ENCODE data around the gene CBL.
A peak's percentile ranks its signal among the peaks of the same experiment; 100 is the strongest.

The CBL gene

DNA sequence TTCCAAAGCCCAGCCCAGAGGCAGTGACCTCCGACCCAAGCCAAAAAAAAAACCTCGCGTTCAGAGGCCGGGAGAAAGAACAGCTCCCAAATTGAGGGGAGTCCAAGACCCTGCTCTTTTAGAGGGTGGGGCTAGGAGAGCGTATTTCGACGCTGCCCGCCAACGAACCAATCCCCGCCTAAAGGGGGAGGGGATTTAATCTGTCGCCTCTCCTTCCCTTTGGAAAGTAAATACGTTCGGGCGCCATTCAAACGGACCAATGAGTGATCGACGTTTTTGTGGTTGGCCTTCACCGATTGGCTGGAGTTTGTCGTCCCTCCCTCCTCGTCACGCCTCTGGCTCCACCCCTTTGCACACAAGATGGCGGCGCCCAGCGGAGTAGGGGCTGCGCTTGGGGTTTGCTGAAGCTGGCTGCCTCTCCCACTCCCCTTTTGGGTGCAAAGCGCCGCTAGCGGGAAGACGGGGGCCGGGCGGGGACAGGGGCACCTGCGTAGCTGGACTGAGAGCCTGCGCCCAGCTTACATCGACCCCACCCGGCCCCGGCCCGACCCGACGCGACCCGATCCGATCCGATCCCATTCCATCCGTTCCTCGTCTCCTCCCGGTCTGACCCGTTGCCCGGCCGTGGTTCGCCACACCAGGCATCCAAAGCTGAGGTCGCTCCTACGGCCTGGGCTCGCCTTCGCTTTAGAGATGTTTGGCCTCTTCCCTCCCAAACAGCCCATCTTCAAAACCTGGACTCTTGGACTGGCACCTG, 128.2 kb downstream of the CBL start, which contains the start of gene RNF26:
Gene RNF26, plus strand, starts transcription at position 354 of the 757 bp plus-strand sequence. CDS start 596 bp downstream, outside the sequence.
- peak; percentile 88 for DNase-seq (ENCODE audit: low read depth)

DNA sequence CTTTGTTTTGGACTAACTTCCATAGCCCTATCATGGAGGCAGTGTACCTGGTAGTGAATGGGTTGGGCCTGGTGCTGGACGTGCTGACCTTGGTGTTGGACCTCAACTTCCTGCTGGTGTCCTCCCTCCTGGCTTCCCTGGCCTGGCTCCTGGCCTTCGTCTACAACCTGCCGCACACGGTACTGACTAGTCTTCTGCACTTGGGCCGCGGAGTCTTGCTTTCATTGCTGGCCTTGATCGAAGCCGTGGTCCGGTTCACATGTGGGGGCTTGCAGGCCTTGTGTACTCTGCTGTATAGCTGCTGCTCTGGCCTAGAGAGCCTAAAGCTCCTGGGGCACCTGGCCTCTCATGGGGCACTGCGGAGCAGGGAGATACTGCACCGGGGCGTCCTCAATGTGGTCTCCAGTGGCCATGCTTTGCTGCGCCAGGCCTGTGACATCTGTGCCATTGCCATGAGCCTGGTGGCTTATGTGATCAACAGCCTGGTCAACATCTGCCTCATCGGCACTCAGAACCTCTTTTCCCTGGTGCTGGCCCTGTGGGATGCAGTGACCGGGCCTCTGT, 129.0 kb downstream of the CBL start:
- no peak for DNase-seq (ENCODE audit: low read depth)

DNA sequence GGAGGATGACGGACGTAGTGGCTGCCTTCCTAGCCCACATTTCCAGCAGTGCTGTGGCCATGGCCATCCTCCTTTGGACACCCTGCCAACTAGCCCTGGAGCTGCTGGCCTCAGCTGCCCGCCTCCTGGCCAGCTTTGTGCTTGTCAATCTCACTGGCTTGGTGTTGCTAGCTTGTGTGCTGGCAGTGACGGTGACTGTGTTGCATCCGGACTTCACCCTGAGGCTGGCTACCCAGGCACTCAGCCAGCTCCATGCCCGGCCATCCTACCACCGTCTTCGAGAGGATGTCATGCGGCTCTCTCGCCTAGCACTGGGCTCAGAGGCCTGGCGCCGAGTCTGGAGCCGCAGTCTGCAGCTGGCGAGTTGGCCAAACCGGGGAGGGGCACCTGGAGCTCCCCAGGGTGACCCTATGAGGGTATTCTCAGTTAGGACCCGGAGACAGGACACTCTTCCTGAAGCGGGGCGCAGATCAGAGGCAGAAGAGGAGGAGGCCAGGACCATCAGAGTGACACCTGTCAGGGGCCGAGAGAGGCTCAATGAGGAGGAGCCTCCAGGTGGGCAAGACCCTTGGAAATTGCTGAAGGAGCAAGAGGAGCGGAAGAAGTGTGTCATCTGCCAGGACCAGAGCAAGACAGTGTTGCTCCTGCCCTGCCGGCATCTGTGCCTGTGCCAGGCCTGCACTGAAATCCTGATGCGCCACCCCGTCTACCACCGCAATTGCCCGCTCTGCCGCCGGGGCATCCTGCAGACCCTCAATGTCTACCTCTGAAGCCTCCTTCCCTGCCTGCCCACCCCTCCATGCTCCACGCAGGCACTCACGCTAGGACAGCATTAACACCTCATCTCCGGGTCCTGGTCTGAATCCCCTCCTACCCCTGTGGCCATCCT, 129.8 kb downstream of the CBL start:
- no peak for DNase-seq (ENCODE audit: low read depth)

DNA sequence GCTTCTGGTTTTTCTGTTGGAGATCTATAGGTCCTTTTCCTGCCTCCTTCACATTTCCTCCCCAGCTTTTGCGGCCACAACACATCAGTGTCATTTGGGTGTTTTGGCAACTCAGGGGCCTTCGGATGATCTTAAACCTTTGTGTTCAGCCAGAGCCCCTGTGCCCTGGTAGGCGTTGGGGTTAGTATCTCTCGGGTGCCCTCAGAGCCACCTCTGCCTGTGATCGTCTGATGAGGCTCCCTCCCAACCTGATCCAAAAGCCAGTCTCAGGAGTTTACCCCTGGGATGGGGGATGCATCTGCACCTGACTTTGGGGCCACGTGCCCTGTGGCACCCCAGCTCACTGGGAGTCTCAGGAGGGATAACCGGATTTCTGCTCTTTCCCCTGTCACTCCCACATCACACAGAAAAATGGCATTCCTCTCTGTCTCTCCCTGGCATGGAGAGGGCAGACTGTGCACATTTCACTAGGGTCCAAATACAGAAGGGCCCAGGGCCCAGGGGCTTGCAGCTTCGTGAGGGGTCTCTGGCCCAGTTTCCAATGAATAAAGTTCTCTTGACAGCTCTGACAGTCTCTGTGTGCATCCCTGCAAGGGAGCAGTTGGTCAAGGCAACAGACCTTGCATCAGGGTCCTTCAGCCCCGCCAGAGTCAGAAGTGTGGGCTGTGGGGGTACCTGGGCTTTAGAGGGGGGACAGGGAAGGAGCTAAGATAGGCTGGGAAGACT, 130.8 kb downstream of the CBL start:
- DNase-seq (ENCODE audit: low read depth): no peak

DNA sequence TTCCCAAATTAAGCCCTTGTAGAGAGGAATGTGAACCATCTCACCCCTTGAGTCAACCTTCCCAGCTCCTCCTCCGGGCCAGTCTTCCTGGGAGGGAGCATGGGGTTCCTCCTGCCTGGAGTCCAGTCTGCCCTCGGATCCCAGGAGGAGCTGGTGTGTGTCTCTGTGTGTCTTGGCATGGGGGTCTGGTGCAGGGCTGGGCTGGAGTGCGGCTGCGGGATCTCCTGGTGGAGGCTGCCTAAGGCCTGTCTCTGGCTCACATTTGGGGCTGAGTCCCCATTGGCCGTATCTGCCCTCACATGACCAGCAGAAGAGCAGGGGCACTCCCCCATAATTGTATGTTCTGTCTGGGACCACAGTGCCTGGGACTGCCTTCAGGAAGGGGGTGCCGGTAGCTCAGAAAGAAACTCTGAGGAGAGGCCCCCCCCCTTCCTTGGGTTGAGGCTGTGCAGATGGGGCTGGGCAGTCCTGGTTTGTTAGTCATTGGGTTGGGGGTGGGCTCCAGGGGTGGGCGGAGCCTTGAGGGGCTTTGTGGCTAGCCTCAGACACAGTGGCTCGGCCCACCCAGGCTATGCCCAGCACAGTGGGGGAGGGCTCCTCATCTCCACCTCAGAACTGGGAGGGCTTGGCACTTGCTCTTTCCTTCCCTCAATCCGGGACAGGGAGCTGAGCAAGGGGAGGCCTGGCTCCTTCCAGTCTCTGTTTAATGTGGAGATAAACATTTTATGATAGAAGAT, 131.6 kb downstream of the CBL start:
- no peak for DNase-seq (ENCODE audit: low read depth)

DNA sequence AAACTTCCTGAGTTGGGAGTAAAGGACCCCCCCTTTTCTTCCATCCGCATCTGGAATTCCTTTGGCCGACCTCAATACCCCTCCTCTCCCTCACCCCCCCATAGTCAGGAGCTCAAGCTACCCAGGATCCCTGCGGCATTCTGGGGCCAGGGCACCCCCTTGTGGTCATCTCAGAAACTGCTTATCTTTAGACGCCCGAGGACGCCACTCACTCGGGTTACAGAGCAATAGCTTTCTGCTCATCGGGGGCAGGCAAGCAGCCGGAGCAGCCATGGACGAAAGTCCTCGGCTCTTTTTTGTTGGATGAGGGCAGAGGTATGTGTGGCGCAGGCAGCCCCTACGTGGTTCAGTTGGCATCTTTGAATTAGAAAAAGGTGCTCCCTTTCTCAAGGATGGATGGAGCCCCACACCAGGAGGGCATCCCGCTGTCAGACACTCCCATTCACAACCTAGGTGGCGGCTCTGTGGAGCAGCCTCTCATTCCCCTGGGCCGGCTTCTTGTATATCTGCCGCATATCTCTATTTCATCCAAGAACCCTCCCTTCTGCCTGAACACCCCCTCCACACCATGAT, 132.3 kb downstream of the CBL start:
- peak; percentile 54 for DNase-seq (ENCODE audit: low read depth)

DNA sequence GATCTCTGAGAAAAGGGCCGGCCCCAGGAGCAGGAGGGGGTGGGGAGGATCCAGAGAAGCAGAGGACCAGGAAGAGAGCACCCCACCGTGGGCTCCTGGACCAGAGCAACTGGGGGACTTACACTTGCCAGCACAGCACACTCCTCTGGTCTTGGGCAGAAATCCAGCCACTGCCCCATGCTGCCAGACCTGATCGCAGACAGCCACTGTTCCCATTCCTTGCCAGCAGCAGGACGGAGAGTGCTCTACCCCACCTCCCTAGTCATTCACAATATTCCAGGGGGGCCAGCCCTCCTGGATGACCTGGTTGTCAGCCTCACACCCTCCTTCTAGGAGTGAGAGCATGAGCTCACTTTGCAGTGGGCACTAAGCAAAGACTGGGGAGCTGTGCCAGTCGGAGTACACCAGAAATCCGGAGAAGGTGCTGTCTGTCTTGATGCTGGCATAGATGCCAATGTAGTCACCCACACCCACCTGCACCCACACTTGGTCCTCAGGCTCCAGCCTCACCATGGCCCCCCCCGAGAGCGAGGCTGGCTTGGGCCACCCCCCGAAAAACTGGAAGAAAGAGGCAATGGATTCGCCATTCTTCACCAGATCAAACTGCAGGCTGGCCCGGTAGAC, 132.9 kb downstream of the CBL start:
- no peak for DNase-seq (ENCODE audit: low read depth)

DNA sequence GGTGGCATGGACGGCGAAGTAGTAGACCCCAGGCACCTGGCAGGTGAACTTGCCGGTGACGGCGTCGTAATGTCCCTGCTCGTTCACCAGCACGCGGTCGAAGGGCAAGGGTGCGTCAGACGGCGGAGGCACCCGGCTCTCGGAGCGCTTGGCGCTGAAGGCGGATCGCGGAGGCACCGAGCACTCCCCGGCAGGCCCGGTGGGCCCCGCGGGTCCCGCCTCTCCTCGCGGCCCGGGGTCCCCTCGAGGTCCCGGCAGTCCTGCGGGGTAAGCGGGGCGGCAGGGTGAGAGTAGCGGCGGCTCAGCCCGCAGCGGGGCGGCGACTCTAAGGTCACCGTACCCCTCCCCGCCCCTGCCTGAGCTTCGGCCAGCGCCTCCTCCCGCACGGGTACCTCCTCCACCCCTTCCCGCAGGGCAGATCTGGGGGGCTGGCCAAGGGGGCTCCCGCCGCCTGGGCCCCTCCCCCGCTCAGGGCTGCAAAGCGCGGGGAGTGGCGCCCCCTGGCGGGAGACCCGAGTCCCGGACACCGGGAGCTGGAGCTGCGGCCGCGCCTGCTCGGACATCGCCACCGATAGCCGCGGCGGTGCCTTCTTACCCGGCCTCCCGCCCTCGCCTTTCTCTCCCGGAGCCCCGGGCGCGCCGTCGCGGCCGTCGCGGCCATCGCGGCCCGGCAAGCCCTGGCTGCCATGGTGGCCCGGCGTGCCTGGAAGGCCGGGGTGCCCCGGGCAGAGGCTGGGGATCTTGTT, 133.6 kb downstream of the CBL start:
- peak; percentile 30 for DNase-seq (ENCODE audit: low read depth)

DNA sequence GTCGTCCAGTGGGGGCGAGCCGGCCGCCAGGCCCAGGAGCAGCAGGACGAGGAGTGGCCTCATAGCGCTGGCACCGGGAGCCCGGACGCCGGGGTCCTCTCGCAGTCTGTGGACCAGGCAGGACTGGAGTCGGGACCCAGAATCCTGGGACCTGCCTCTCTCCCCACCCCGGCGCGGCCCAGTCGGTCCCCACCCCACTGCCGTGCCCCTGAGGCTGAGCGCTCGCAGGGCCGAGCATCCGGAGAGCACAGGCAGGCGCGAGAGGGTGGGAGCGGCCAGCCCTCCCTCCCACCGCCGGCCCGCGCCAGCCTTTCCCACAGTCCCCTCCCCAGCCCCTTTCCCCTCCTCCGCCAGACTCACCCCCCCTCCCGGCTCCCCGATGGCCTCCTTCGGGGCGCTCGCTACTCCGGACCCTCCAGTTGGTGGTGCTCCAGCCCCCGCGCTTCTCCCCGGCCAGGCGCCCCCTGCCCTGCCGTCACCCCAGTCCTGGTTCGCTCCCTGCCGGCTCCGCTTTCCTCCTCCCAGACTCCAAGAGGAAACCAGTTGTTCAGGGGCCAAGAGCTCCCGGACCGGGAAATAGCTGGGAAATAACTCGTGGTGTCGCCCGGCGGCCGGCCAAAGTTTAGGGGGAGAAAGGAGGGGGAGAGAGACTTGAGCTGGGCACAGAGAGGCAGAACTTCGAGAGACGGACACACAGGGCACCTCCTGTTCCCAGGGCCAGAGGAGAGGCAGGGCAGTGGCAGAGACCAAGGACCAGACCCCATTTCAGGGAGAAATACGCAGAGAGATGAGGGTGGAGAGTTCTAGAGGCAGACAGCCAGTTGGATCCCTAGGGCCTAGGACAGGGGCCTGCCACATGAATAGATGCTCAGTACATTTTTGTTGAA, 134.4 kb downstream of the CBL start, which contains the start of gene C1QTNF5:
Gene C1QTNF5, minus strand, starts transcription at position 549 of the 887 bp plus-strand sequence. Its CDS starts 486 bp downstream, at position 63.
- no peak for DNase-seq (ENCODE audit: low read depth)

DNA sequence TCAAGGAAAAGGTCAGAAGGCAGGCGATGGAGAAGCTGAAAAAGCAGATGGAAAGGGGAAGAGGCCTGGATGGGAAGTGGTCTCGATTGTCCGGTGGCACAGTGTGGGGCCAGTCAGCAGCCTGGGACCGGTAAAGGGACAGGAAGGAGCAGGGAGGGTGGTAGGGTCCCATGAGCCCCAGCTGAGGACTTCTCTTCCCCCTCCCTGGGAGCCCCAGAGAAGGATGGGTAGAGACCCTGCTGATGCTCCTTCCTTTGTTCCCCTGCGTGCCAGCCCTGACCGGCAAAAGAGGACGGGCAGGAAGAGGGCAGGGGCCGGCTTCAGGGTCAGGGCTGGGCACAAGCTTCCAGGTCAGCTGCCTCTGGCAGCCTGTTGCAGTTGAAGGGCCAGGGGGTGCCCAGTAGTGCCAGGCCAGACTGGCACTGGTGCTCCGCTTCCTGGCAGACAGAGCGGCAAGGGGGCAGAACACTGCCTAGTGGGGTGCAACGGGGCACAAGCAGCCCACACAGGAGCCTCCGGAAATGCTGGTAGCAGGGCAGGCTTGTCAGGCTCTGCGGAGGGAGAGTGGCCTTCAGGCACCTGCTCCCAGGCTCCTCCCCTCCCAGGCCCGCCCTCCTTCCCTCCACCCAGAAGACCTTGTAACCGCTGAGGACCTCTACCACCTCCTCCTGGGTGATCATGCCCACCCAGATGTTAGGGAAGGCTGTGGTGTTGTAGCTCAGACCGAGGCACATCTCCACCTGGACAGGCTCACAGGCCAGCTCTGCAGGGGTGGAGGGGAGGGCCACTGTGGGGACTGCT, 135.3 kb downstream of the CBL start:
- DNase-seq (ENCODE audit: low read depth): no peak

DNA sequence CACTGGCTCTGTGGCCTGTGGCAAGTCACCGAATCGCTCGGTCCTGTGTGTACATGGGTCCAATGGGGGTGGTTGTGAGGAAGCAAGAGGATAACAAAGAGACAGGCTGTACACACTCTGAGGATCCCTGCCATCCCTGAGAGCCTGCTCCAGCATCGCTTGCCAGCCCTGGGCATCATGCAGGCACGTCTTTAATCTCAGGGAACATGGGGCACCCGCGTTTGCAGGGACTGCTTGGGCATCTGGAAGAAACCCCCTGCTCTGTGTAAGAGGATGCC, 135.8 kb downstream of the CBL start:
- DNase-seq (ENCODE audit: low read depth): no peak

DNA sequence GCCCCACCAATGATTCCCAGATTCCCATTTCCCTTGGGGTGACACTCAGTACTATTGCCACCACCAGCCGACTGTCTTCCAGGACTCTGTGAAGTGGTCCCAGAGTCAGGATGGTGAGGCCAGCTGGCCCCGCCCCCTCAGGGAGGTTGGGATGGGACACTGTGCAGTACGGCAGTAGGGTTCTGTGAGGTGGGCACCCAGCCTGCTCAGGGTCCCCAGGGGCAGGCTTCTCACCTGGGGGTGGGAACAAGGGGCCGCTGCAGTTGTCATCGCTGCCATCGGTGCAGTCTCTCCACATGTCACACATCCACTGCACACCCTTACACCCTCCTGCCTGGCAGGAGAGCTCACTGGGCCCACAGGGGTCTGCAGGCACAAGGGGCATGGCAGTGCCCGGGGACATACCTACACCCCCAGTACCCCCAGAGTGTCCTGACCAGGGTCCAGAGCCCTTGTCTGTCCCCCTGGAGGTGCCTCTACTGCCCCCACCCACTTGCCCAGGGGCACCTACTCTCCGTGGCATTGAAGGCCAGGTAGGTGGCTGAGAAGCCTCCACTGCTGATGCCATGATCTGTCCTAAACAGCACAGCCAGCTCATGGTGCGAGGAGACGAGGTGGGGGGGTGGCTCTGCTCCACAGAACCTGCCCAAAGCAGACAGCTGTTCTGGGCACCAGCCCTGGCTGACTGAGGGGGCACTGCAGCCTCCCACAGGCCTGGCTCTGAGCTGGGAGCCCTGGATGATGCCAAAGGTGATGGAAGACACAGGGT, 136.4 kb downstream of the CBL start:
- DNase-seq (ENCODE audit: low read depth): no peak

DNA sequence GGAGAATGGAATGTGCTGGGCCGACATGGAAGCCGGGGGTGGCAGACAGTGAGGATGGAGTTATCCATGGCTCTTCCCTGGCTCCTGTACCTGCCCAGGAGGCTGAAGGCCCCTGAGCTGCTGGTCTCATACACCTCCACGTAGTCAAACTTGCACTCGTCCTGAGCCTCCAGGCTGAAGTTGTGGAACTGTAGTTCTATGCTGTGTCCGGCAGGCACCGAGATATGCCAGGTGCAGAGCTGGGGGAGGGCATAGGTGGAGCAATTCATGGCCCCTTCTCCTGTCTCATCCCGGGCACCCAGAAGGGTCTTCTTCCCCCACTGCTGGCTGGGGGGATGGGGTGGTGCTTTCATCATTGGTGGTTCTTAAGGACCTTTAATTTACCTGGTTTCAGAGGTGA, 137.6 kb downstream of the CBL start:
- no peak for DNase-seq (ENCODE audit: low read depth)

DNA sequence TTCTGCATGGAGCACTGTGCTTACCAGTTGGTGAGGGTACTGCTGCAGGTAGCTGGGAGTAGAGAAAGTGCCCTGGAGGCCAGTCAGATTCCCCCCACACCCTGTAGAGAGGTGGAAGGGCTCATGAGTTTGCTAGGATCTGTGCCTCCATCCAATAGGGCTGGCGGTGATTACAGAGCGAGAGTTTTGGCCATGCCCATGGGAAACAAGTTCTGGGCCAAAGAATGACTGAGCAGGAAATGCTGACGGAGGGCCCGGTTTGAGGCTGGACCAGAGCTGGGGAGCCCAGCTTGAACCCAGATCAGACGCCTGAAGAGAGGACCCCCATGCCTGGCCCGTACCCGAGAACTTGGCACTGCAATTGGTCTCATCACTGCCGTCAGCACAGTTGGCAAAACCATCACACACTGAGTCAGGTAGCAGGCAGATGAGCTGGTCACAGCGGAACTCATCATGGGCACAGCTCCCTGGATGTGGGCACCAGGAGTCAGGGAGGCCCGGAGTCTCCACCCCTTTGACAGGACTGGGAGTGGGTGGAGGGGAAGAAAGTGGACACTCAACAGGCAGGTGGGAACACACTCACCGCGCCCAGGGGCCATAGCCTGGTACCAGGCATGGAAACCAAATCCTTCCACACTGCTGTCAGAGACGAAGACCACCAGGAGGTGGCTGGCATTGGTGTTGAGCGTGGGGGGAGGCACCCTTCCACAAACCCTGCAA, 138.3 kb downstream of the CBL start:
- no peak for DNase-seq (ENCODE audit: low read depth)

DNA sequence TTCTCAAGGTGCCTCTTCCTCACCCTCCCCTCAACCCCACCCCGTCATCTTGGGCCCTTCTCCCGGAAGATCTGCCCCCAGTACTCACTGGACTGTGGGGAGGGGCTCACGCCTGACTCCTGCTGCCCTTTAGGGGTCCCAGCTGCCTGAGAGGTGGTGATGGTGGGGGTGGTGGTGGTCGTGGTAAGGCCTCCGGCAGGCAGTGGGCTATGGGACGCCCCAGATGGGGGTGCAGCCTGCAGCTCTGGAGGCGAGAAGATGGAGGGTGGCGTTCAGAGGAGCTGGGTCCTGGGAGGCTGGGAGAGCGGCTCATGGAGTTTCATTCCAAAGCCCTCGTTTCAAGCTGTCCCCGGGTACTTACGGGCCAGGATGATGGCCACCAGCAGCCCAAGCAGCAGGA, 139.5 kb downstream of the CBL start:
- DNase-seq (ENCODE audit: low read depth): no peak

DNA sequence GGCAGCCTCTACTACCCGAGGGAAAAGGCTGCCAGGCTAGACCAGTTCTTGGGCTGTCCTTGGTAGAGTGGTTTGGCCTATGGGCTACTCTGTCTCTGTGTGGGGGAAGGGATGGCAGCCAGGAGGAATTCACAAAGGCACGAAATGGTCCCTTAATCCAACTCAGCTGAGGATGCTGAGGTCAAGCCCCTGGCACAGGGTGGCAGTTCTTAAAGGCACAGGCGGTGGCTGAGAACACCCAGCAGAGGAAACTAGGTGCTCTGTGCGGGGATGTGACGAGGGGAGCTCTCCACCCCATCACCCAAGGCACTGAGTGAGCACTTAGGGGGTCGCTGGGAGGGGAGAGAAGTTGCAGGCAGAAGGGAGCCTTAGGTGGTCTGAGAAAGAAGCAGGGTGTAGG, 140.5 kb downstream of the CBL start, which contains the start of gene MFRP:
Gene MFRP, minus strand, starts transcription at position 101 of the 400 bp plus-strand sequence. CDS start 192 bp downstream, outside the sequence.
- DNase-seq (ENCODE audit: low read depth): no peak

DNA sequence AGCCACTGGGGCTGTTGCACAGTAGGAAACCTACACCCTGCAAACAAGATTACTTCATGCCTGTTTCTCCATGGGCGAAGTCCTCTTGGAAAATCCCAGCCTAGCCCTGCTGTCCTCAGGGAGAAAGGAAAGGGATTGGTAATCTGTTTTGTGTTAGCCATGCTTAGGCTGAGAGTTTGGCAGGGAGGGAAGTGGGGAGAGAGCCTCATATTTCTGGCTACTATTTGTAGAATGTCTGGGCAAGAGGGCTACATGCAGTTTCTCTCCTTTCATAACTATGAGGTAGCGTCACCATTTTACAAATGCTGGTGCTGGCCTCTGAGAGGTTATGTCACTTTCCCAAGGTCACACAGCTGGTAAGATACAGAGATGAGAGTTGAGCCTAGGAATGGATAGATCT, 141.1 kb downstream of the CBL start:
- no peak for DNase-seq (ENCODE audit: low read depth)
